GM19467 (cell line): Measurements from ENCODE around the gene GATB.

ENCODE experiments used
- ATAC-seq: cut with Tn5 transposase; IDR thresholded peaks from one replicate; pipeline ENCODE4 v1.9.1; 2021; ENCODE audit warnings: mild to moderate bottlenecking, moderate library complexity; ENCODE audit not compliant: unreplicated experiment

Gene GATB

GRCh38 chr4:151677193-151677592, 83.6 kb downstream of the GATB start:
- ATAC-seq: no peak

- no peak for ATAC-seq
Observed at GRCh38 chr4:151676301-151676700, 84.5 kb downstream of the GATB start.

GRCh38 chr4:151675411-151675971, 85.3 kb downstream of the GATB start:
- ATAC-seq: no peak

GRCh38 chr4:151674804-151675391, 85.9 kb downstream of the GATB start:
- no peak for ATAC-seq

GRCh38 chr4:151673908-151674520, 86.8 kb downstream of the GATB start:
- ATAC-seq: no peak

- ATAC-seq: no peak
Observed at GRCh38 chr4:151672996-151673395, 87.8 kb downstream of the GATB start.

- no peak for ATAC-seq
Observed at GRCh38 chr4:151671541-151672059, 89.2 kb downstream of the GATB start.

GRCh38 chr4:151670843-151671242, 90.0 kb downstream of the GATB start:
- ATAC-seq: no peak

GRCh38 chr4:151669990-151670389, 90.8 kb downstream of the GATB start:
- ATAC-seq: no peak

- ATAC-seq: no peak
Observed at GRCh38 chr4:151668689-151669402, 92.0 kb downstream of the GATB start.

- ATAC-seq: no peak
Observed at GRCh38 chr4:151667666-151668065, 93.1 kb downstream of the GATB start.

GRCh38 chr4:151667048-151667447, 93.8 kb downstream of the GATB start:
- ATAC-seq: no peak

- ATAC-seq: no peak
Observed at GRCh38 chr4:151666501-151666900, 94.3 kb downstream of the GATB start.

- ATAC-seq: no peak
Observed at GRCh38 chr4:151665785-151666127, 95.1 kb downstream of the GATB start.

- ATAC-seq: no peak
Observed at GRCh38 chr4:151665022-151665784, 95.6 kb downstream of the GATB start.

GRCh38 chr4:151664289-151664688, 96.5 kb downstream of the GATB start:
- no peak for ATAC-seq

- ATAC-seq: no peak
Observed at GRCh38 chr4:151663109-151663508, 97.7 kb downstream of the GATB start.

GRCh38 chr4:151661873-151662272, 98.9 kb downstream of the GATB start:
- no peak for ATAC-seq

GRCh38 chr4:151660676-151661075, 100.1 kb downstream of the GATB start:
- ATAC-seq: no peak

GRCh38 chr4:151659601-151660364, 101.0 kb downstream of the GATB start:
- no peak for ATAC-seq
